Testis (tissue), 3 donors: ENCODE measurements around the gene MRPL55. TPM values are rescaled to one million over a fixed set of nuclear protein-coding genes. Genes with fewer than 3 reads are reported as not detected.

ENCODE experiments used
- DNase-seq: peaks from one replicate; pipeline ENCODE4 v3.0.0-alpha.2; 2019
- H3K27ac ChIP-seq, 2 donors: fragments of 200-600 bp; sonication (generic); one replicate each; pipeline ENCODE4 v1.5.1; 2019
- H3K27me3 ChIP-seq: fragments of 200-600 bp; sonication (generic); one replicate; pipeline ENCODE4 v1.5.1; 2019
- H3K36me3 ChIP-seq: fragments of 200-600 bp; sonication (generic); one replicate; pipeline ENCODE4 v1.5.1; 2017; ENCODE audit warnings: low read depth; ENCODE audit errors: missing control alignments
- H3K4me1 ChIP-seq: fragments of 200-600 bp; sonication (generic); one replicate; pipeline ENCODE4 v1.5.1; 2019
- H3K4me3 ChIP-seq, 2 donors: fragments of 200-600 bp; sonication (generic); one replicate each; pipeline ENCODE4 v1.5.1; 2017 to 2019
- H3K9me3 ChIP-seq: fragments of 200-600 bp; sonication (generic); one replicate; pipeline ENCODE4 v1.5.1; 2017
- CTCF ChIP-seq, 3 experiments: fragments of 450-650 bp in 2 of 3; fragments of 200-600 bp in 1 of 3; sonication (generic) in 1 of 3; IDR thresholded peaks; one replicate each; pipeline ENCODE4 v1.5.1; 2016 to 2019; ENCODE audit warnings: antibody characterized with exemption in 3 of 3, mild to moderate bottlenecking in 2 of 3, moderate library complexity in 1 of 3
- POLR2A ChIP-seq: fragments of 450-650 bp; IDR thresholded peaks from one replicate; pipeline ENCODE4 v1.6.1; 2017; ENCODE audit warnings: antibody characterized with exemption, mild to moderate bottlenecking, moderate library complexity
- WGBS, 2 donors: methylation state at CpG; one replicate each; pipeline ENCODE4 v1.1.5; 2018; 5-methylcytosine and 5-hydroxymethylcytosine counted together
- intact Hi-C: fragments of 100-400 bp; cut with DNase I; formaldehyde crosslinking; loops from one replicate; pipeline ENCODE4 v1.15.1; 2023; ENCODE audit warnings: low total_unique reads
- polyA plus RNA-seq: library from polyadenylated mRNA; stranded (reverse); fragments of 350-450 nt; fragmentation: Illumina TruSeq; extraction: RNeasy Lipid Tissue Mini Kit (QIAGEN cat#74804); gene quantifications from one replicate; pipeline ENCODE4 v1.2.3, GENCODE V29; 2014; ENCODE audit warnings: low read depth, low replicate concordance; ENCODE audit not compliant: insufficient read depth
- total RNA-seq, 2 donors: library from RNA; depleted of rRNA; stranded (reverse); fragments of >200 nt; gene quantifications; one replicate each; pipeline ENCODE4 v1.2.3, GENCODE V29; 2016

Gene MRPL55
- total and polyA plus RNA-seq, 3 donors from 2014 or later: 63.1 to 121 (median 102) TPM

DNA sequence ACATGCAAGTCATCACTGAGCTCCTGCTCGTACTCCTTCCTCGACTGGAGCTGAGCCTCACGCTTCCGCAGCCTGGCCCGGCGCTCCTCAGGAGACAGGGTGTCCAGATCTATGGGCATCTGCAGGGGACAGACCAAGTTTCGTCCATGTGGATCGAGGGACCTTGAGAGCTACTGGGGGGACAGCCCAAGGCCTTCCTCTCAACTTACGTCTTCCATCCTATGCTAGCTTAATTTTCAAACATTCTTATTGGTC is 2.4 kb downstream of the MRPL55 start:
- intact Hi-C loops: no loop called here
- TF ChIP-seq CTCF (IDR thresholded peaks at IDR 0.05): no peak
- no peak for TF ChIP-seq POLR2A
- H3K9me3 ChIP-seq: no peaks in the 10 kb centered on the region
- no peak overlapping the region for H3K27ac ChIP-seq
- H3K36me3 ChIP-seq: no peaks in the 10 kb centered on the region
- no peaks in the 10 kb centered on the region for H3K27me3 ChIP-seq
- 89 to 90% methylated on average over 9 of the region's 9 CpGs for WGBS, 2 donors
- H3K4me3 ChIP-seq: no peak overlapping the region
- H3K4me1 ChIP-seq: peaks cover 25% of the 10 kb centered on the region
- no peak for DNase-seq

GRCh38 chr1:228105996-228106799 is 2.9 kb downstream of the MRPL55 start:
- H3K9me3 ChIP-seq: no peaks in the 10 kb centered on the region
- H3K4me3 ChIP-seq: no peak overlapping the region
- no peaks in the 10 kb centered on the region for H3K36me3 ChIP-seq
- 72 to 95% methylated on average over 6 to 8 of the region's 8 CpGs for WGBS, 2 donors
- intact Hi-C loops: no loop called here
- no peak for TF ChIP-seq POLR2A
- no peak for TF ChIP-seq CTCF (IDR thresholded peaks at IDR 0.05)
- no peak for DNase-seq
- H3K27me3 ChIP-seq: no peaks in the 10 kb centered on the region
- H3K4me1 ChIP-seq: peaks cover 29% of the 10 kb centered on the region
- no peak overlapping the region for H3K27ac ChIP-seq

- TF ChIP-seq POLR2A (no peak), CTCF (IDR thresholded peaks at IDR 0.05) (no peak)
- H3K27ac ChIP-seq: no peak overlapping the region
- intact Hi-C loops: no loop called here
- no peaks in the 10 kb centered on the region for H3K27me3 ChIP-seq
- DNase-seq: no peak
- no peaks in the 10 kb centered on the region for H3K36me3 ChIP-seq
- H3K4me3 ChIP-seq: no peak overlapping the region
- H3K4me1 ChIP-seq: peaks cover 29% of the 10 kb centered on the region
- no peaks in the 10 kb centered on the region for H3K9me3 ChIP-seq
- 58 to 77% methylated on average over 6 to 9 of the region's 9 CpGs for WGBS, 2 donors
These were observed 3.7 kb downstream of the MRPL55 start for GRCh38 chr1:228105270-228105995.

DNA sequence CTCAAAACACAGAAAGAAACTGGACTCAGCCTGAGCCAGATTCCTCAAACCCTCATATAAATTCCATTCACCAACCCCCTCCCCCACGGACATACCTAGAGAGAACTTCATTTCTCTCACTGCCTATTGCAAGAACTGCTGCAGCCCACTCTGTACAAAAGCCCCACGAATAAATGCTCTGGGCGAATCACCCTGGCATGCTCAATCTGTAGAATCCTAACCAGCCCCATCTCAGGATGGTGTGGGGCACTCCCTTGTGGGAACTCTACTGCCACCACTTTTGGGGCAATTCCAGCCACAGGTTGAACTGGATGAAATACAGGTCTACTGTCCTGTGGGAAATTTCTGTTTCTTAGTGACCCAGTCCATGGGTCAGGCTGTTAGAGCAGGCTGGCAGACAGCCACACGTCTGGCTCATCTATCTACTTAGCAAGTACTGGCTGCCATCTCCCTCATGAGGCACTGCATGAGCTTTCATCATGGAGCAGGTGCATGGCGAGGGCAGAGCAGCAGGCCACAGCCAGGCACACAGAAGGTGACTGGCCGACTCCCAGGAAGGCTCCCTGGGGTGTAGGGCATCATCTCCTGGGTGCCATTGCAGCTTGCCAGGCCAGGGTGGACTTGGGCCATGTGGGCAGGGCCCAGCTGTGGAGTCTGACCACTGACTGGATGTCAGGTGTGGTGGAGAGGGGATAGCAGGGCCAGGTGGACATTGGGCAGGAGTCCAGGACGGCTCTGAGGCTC is 4.4 kb downstream of the MRPL55 start:
- intact Hi-C loops: no loop called here
- H3K4me3 ChIP-seq: no peak overlapping the region
- H3K9me3 ChIP-seq: no peaks in the 10 kb centered on the region
- no peak for DNase-seq
- H3K27ac ChIP-seq: no peak overlapping the region
- TF ChIP-seq POLR2A: no peak
- no peak for TF ChIP-seq CTCF (IDR thresholded peaks at IDR 0.05)
- 72 to 73% methylated on average over 6 to 7 of the region's 7 CpGs for WGBS, 2 donors
- no peaks in the 10 kb centered on the region for H3K27me3 ChIP-seq
- peaks cover 23% of the 10 kb centered on the region for H3K4me1 ChIP-seq
- no peaks in the 10 kb centered on the region for H3K36me3 ChIP-seq
